HCT116 (cell line): ENCODE results near the gene BEND6. TPM values are rescaled to one million over a fixed set of nuclear protein-coding genes. Genes with fewer than 3 reads are reported as not detected.

Source experiments
- ATAC-seq: fragments of 200-7000 bp; cut with Tn5 transposase; 2 replicates; pipeline ENCODE4 v1.9.1; 2020; ENCODE audit warnings: mild to moderate bottlenecking, moderate library complexity
- BruUV-seq: library from RNA; stranded (reverse); fragments of 400-500 nt; replicated peaks from 2 replicates; lab custom pipeline; 2021; lab: Mats Ljungman, UMichigan
- CTCF ChIA-PET: fragments of 300-600 bp; sonication (Branson Sonifier 250); formaldehyde crosslinking; loops from one replicate; lab custom pipeline; 2021; ENCODE audit warnings: antibody characterized with exemption; lab: Charles Lee
- POLR2A ChIA-PET: fragments of 300-600, 350-600 bp; sonication (Branson Sonifier 250); formaldehyde crosslinking; loops from one replicate; lab custom pipeline; 2021; ENCODE audit warnings: antibody characterized with exemption; lab: Charles Lee
- RAD21 ChIA-PET, 2 experiments: fragments of 300-600 bp; sonication (Branson Sonifier 250); formaldehyde crosslinking; loops; one replicate each; lab custom pipeline; 2023; ENCODE audit warnings: low total read pairs in 2 of 2; ENCODE audit not compliant: uncharacterized antibody in 2 of 2, unreplicated experiment in 2 of 2, low non-redundant PET in 1 of 2; lab: Charles Lee
- DNase-seq: peaks from one replicate; pipeline ENCODE4 v3.0.0-alpha.2; 2010; ENCODE audit warnings: low read depth, low spot score
- H2AFZ ChIP-seq: fragments of 200-600 bp; shearing (Covaris generic), sonication (generic); 2 replicates; pipeline ENCODE4 v1.6.1; 2017; ENCODE audit warnings: low read depth, mixed run types, mixed read lengths, antibody characterized with exemption, low read length; ENCODE audit not compliant: poor library complexity, severe bottlenecking
- H3K27ac ChIP-seq: 2 replicates; pipeline ENCODE4 v1.5.1; 2012; ENCODE audit warnings: low read depth, low read length
- H3K27me3 ChIP-seq: fragments of 200-600 bp; sonication (generic); 2 replicates; pipeline ENCODE4 v1.6.1; 2016; ENCODE audit warnings: mixed run types, low read length, mixed read lengths; ENCODE audit not compliant: insufficient read depth
- H3K36me3 ChIP-seq, 2 experiments: fragments of 200-500 bp in 1 of 2; fragments of 200-600 bp in 1 of 2; sonication (Bioruptor generic) in 1 of 2; sonication (generic) in 1 of 2; 2 replicates each; pipeline versions ENCODE4 v1.5.1 to v1.6.1; 2014 to 2016; ENCODE audit warnings: low read length in 2 of 2, inconsistent platforms in 1 of 2, mixed read lengths in 1 of 2, mixed run types in 1 of 2; ENCODE audit not compliant: insufficient read depth in 2 of 2, control insufficient read depth in 1 of 2
- H3K4me1 ChIP-seq, 2 experiments: fragments of 200-600 bp in 1 of 2; sonication (generic) in 1 of 2; 2 replicates each; pipeline versions ENCODE4 v1.5.1 to v1.6.1; 2012 to 2017; ENCODE audit warnings: low read length in 2 of 2, inconsistent platforms in 1 of 2, mild to moderate bottlenecking in 1 of 2, mixed read lengths in 1 of 2, mixed run types in 1 of 2, moderate library complexity in 1 of 2; ENCODE audit not compliant: insufficient read depth in 2 of 2, control insufficient read depth in 1 of 2
- H3K4me2 ChIP-seq: fragments of 200-600 bp; sonication (generic); 2 replicates; pipeline ENCODE4 v1.6.1; 2017; ENCODE audit warnings: mixed run types, low read length, mixed read lengths
- H3K4me3 ChIP-seq, 2 experiments: fragments of 200-600 bp in 1 of 2; sonication (generic) in 1 of 2; replicated peaks in 1 of 2; 2 replicates each; pipeline ENCODE4 v1.5.1; 2011 to 2016; ENCODE audit warnings: low read length in 2 of 2, control low read depth in 1 of 2, low read depth in 1 of 2, mild to moderate bottlenecking in 1 of 2, mixed read lengths in 1 of 2, mixed run types in 1 of 2
- H3K79me2 ChIP-seq: fragments of 200-600 bp; sonication (generic); 2 replicates; pipeline ENCODE4 v1.6.1; 2017; ENCODE audit warnings: mild to moderate bottlenecking, mixed run types, low read length, moderate library complexity, mixed read lengths; ENCODE audit not compliant: insufficient read depth
- H3K9ac ChIP-seq: fragments of 200-600 bp; sonication (generic); 2 replicates; pipeline ENCODE4 v1.6.1; 2016; ENCODE audit warnings: low read length, mixed read lengths
- H3K9me2 ChIP-seq: fragments of 200-600 bp; sonication (generic), shearing (Covaris generic); 2 replicates; pipeline ENCODE4 v1.6.1; 2017; ENCODE audit warnings: mixed run types, mild to moderate bottlenecking, moderate library complexity; ENCODE audit not compliant: insufficient read depth
- H3K9me3 ChIP-seq, 2 experiments: fragments of 200-500 bp in 1 of 2; fragments of 200-600 bp in 1 of 2; sonication (Bioruptor generic) in 1 of 2; sonication (generic) in 1 of 2; 2 replicates each; pipeline ENCODE4 v1.6.1; 2014 to 2017; ENCODE audit warnings: low read length in 2 of 2, mixed read lengths in 2 of 2, inconsistent platforms in 1 of 2, low read depth in 1 of 2, mild to moderate bottlenecking in 1 of 2, mixed run types in 1 of 2, moderate library complexity in 1 of 2; ENCODE audit not compliant: control insufficient read depth in 1 of 2, insufficient read depth in 1 of 2
- H4K20me1 ChIP-seq: fragments of 200-600 bp; sonication (generic), shearing (Covaris generic); 2 replicates; pipeline ENCODE4 v1.6.1; 2017; ENCODE audit warnings: mixed run types, mild to moderate bottlenecking, moderate library complexity; ENCODE audit not compliant: insufficient read depth
- CBX3 ChIP-seq: IDR thresholded peaks from 2 replicates; pipeline ENCODE4 v1.6.1; 2012; ENCODE audit warnings: low read depth
- CEBPB ChIP-seq: IDR thresholded peaks from 2 replicates; pipeline ENCODE4 v1.6.1; 2012; ENCODE audit warnings: low read depth
- CTCF ChIP-seq, 3 experiments: fragments of 200-600 bp in 1 of 3; sonication (generic) in 1 of 3; IDR thresholded peaks in 2 of 3; conservative IDR thresholded peaks in 1 of 3; 2 replicates each; pipeline ENCODE4 v1.5.1; 2012 to 2017; ENCODE audit warnings: low read depth in 2 of 3, low read length in 2 of 3, antibody characterized with exemption in 1 of 3, borderline replicate concordance in 1 of 3, control low read depth in 1 of 3, mild to moderate bottlenecking in 1 of 3, mixed read lengths in 1 of 3, mixed run types in 1 of 3, moderate library complexity in 1 of 3; ENCODE audit not compliant: insufficient read depth in 1 of 3
- EGR1 ChIP-seq: IDR thresholded peaks from 2 replicates; pipeline ENCODE4 v1.6.1; 2012; ENCODE audit warnings: low read depth
- ELF1 ChIP-seq: IDR thresholded peaks from 2 replicates; pipeline ENCODE4 v1.6.1; 2012; ENCODE audit warnings: low read depth, borderline replicate concordance
- EZH2 ChIP-seq: fragments of 200-600 bp; sonication (generic); IDR thresholded peaks from 2 replicates; pipeline ENCODE4 v1.6.1; 2017; ENCODE audit warnings: antibody characterized with exemption, mixed run types
- EZH2phosphoT487 ChIP-seq: fragments of 200-600 bp; IDR thresholded peaks from 2 replicates; pipeline ENCODE4 v1.6.1; 2018; ENCODE audit warnings: antibody characterized with exemption, borderline replicate concordance
- FOSL1 ChIP-seq: IDR thresholded peaks from 2 replicates; pipeline ENCODE4 v1.6.1; 2012; ENCODE audit warnings: low read depth
- JUND ChIP-seq: IDR thresholded peaks from 2 replicates; pipeline ENCODE4 v1.6.1; 2012
- MAX ChIP-seq: IDR thresholded peaks from 2 replicates; pipeline ENCODE4 v1.6.1; 2012
- POLR2A ChIP-seq: IDR thresholded peaks from 2 replicates; pipeline ENCODE4 v1.7.0; 2011; ENCODE audit warnings: borderline replicate concordance; ENCODE audit not compliant: insufficient read depth, insufficient read length; ENCODE audit errors: extremely low read depth
- POLR2AphosphoS5 ChIP-seq: IDR thresholded peaks from 2 replicates; pipeline ENCODE4 v1.6.1; 2011; ENCODE audit warnings: mild to moderate bottlenecking, low read depth, low read length, moderate library complexity
- RAD21 ChIP-seq: IDR thresholded peaks from 2 replicates; pipeline ENCODE4 v1.6.1; 2012; ENCODE audit warnings: low read depth, mild to moderate bottlenecking
- SP1 ChIP-seq: IDR thresholded peaks from 2 replicates; pipeline ENCODE4 v1.6.1; 2012; ENCODE audit warnings: low read depth
- SRF ChIP-seq: IDR thresholded peaks from 2 replicates; pipeline ENCODE4 v1.6.1; 2012; ENCODE audit warnings: low read depth
- YY1 ChIP-seq: IDR thresholded peaks from 2 replicates; pipeline ENCODE4 v1.6.1; 2011; ENCODE audit warnings: low read length, low read depth, moderate library complexity, mild to moderate bottlenecking; ENCODE audit not compliant: insufficient replicate concordance; ENCODE audit errors: extremely low read depth
- ZNF274 ChIP-seq: fragments of 200-500 bp; sonication (Bioruptor generic); IDR thresholded peaks from 2 replicates; pipeline ENCODE4 v1.6.1; 2014; ENCODE audit warnings: mild to moderate bottlenecking, low read depth, low read length, inconsistent platforms
- intact Hi-C: fragments of 100-400 bp; cut with micrococcal nuclease; formaldehyde crosslinking; loops from 2 replicates; pipeline ENCODE4 v1.10.0; 2022
- total RNA-seq: library from RNA; stranded (reverse); gene quantifications from one replicate; pipeline ENCODE4 v1.2.1, GENCODE V29; 2021; ENCODE audit not compliant: unreplicated experiment

The BEND6 gene
- total RNA-seq, 1 experiment from 2014 or later: 4.0 TPM

- no peak for TF ChIP-seq EZH2phosphoT487
- TF ChIP-seq EGR1: no peak
- no peak for TF ChIP-seq RAD21
- TF ChIP-seq YY1: no peak
- TF ChIP-seq SRF: no peak
- TF ChIP-seq CTCF (IDR thresholded peaks at IDR 0.05 in 2 of 3, conservative IDR thresholded peaks at IDR 0.05 in 1 of 3; ENCODE audit: borderline replicate concordance in 1 of 3, insufficient read depth in 1 of 3, low read depth in 2 of 3, low read length in 2 of 3): no peak
- TF ChIP-seq EZH2: no peak
- no peak for TF ChIP-seq SP1
- TF ChIP-seq POLR2A: no peak
- no peak for TF ChIP-seq FOSL1
- TF ChIP-seq, all 23 proteins: peak for 0
Measured at GRCh38 chr6:56984884-56985283, 30.0 kb downstream of the BEND6 start (continued).

GRCh38 chr6:56986611-56987010, 31.7 kb downstream of the BEND6 start:
- Histone ChIP-seq H3K4me3 (no peak overlapping the region), H3K79me2 (no peaks in the 10 kb centered on the region), H4K20me1 (no peaks in the 10 kb centered on the region), H3K27me3 (no peaks in the 10 kb centered on the region), H3K9me2 (no peaks in the 10 kb centered on the region), H3K9ac (no peak overlapping the region), H3K9me3 (no peaks in the 10 kb centered on the region), H2AFZ (no peak overlapping the region), H3K4me2 (no peak overlapping the region), H3K36me3 (no peaks in the 10 kb centered on the region), H3K27ac (no peak overlapping the region), H3K4me1 (no peaks in the 10 kb centered on the region)
- ATAC-seq (no peak), DNase-seq (no peak)
- POLR2A ChIA-PET: no interaction called here
- intact Hi-C loops: no loop called here
- RAD21 ChIA-PET: no interaction called here
- CTCF ChIA-PET: no interaction called here
- no TSS peak for BruUV-seq
- TF ChIP-seq JUND: no peak
- no peak for TF ChIP-seq FOSL1
- no peak for TF ChIP-seq CEBPB
- TF ChIP-seq EZH2: no peak
- no peak for TF ChIP-seq POLR2AphosphoS5
- no peak for TF ChIP-seq ELF1
- TF ChIP-seq CBX3: no peak
- no peak for TF ChIP-seq ZNF274
- no peak for TF ChIP-seq EGR1
- TF ChIP-seq MAX: no peak
- no peak for TF ChIP-seq YY1
